HL-60 (cell line): ENCODE results near the gene CHI3L1.

Experiments
- CTCF ChIP-seq: IDR thresholded peaks from one replicate; pipeline ENCODE4 v1.5.1; 2011; ENCODE audit warnings: low read length, control low read depth, inconsistent platforms; ENCODE audit not compliant: insufficient read depth
- GABPA ChIP-seq: IDR thresholded peaks from 2 replicates; pipeline ENCODE4 v1.6.1; 2012; ENCODE audit warnings: low read depth
- POLR2AphosphoS5 ChIP-seq: IDR thresholded peaks from 2 replicates; pipeline ENCODE4 v1.6.1; 2012; ENCODE audit warnings: low read depth
- SPI1 ChIP-seq: IDR thresholded peaks from 2 replicates; pipeline ENCODE4 v1.6.1; 2012; ENCODE audit warnings: low read depth, mild to moderate bottlenecking, borderline replicate concordance

GRCh38 chr1:203184467-203184866 lies 2.0 kb downstream of the CHI3L1 start:
- TF ChIP-seq CTCF: no peak
- TF ChIP-seq GABPA: no peak
- no peak for TF ChIP-seq POLR2AphosphoS5
- no peak for TF ChIP-seq SPI1
